Body of pancreas (tissue), 4 donors: ENCODE data around the gene RRP15.

Source experiments
- POLR2A ChIP-seq, 3 donors: fragments of 450-650 bp; IDR thresholded peaks; one replicate each; pipeline ENCODE4 v1.6.1; 2016; ENCODE audit warnings: antibody characterized with exemption in 3 of 3, mild to moderate bottlenecking in 2 of 3
- TF ChIP-seq, protein P1 (sequence below), 7 experiments: fragments of 450-650 bp in 4 of 7; fragments of 200-600 bp in 3 of 7; sonication (generic) in 3 of 7; IDR thresholded peaks; one replicate each; pipeline ENCODE4 v1.5.1; 2016 to 2019; ENCODE audit warnings: antibody characterized with exemption in 7 of 7

DNA sequence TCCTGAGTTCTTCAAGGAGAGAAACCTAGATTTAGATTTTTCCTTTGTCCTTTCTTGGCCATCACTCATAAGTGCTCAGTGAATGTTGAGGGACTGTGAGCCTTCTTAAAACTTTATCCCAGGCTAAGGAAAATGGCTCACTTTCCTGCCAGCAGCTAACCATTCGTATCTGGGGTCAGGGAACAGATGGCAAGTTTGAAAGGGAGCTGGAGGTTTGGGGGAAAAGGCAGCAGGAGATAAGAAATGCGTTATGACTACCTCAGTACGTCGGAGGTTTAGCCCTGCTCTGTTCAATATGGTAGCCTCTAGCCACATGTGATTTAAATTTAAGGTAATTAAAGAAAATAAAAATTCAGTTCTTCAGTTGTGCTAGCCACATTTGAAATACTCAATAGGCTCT is 13.3 kb downstream of the RRP15 start:
- TF ChIP-seq, protein P1, sequence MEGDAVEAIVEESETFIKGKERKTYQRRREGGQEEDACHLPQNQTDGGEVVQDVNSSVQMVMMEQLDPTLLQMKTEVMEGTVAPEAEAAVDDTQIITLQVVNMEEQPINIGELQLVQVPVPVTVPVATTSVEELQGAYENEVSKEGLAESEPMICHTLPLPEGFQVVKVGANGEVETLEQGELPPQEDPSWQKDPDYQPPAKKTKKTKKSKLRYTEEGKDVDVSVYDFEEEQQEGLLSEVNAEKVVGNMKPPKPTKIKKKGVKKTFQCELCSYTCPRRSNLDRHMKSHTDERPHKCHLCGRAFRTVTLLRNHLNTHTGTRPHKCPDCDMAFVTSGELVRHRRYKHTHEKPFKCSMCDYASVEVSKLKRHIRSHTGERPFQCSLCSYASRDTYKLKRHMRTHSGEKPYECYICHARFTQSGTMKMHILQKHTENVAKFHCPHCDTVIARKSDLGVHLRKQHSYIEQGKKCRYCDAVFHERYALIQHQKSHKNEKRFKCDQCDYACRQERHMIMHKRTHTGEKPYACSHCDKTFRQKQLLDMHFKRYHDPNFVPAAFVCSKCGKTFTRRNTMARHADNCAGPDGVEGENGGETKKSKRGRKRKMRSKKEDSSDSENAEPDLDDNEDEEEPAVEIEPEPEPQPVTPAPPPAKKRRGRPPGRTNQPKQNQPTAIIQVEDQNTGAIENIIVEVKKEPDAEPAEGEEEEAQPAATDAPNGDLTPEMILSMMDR (IDR thresholded peaks at IDR 0.05) = no peak
- no peak for TF ChIP-seq POLR2A (IDR thresholded peaks at IDR 0.05)
